IPS-18c (cell line): ENCODE data around the gene RBM10.
"Not testable (repeated sequence)": the region's sequence is repeated elsewhere in the genome, so short reads cannot be mapped to it uniquely, and the experiment has no call there.

Experiments used
- H3K4me3 ChIP-seq: 2 replicates; pipeline ENCODE4 v1.7.0; 2013; ENCODE audit warnings: low read depth, mild to moderate bottlenecking, low read length, moderate library complexity; ENCODE audit not compliant: insufficient read depth
- H3K9me3 ChIP-seq: one replicate; pipeline ENCODE4 v1.6.1; 2013; ENCODE audit warnings: mild to moderate bottlenecking, low read length, moderate library complexity; ENCODE audit not compliant: control insufficient read depth, insufficient read depth

Gene RBM10, protein sequence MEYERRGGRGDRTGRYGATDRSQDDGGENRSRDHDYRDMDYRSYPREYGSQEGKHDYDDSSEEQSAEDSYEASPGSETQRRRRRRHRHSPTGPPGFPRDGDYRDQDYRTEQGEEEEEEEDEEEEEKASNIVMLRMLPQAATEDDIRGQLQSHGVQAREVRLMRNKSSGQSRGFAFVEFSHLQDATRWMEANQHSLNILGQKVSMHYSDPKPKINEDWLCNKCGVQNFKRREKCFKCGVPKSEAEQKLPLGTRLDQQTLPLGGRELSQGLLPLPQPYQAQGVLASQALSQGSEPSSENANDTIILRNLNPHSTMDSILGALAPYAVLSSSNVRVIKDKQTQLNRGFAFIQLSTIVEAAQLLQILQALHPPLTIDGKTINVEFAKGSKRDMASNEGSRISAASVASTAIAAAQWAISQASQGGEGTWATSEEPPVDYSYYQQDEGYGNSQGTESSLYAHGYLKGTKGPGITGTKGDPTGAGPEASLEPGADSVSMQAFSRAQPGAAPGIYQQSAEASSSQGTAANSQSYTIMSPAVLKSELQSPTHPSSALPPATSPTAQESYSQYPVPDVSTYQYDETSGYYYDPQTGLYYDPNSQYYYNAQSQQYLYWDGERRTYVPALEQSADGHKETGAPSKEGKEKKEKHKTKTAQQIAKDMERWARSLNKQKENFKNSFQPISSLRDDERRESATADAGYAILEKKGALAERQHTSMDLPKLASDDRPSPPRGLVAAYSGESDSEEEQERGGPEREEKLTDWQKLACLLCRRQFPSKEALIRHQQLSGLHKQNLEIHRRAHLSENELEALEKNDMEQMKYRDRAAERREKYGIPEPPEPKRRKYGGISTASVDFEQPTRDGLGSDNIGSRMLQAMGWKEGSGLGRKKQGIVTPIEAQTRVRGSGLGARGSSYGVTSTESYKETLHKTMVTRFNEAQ

DNA sequence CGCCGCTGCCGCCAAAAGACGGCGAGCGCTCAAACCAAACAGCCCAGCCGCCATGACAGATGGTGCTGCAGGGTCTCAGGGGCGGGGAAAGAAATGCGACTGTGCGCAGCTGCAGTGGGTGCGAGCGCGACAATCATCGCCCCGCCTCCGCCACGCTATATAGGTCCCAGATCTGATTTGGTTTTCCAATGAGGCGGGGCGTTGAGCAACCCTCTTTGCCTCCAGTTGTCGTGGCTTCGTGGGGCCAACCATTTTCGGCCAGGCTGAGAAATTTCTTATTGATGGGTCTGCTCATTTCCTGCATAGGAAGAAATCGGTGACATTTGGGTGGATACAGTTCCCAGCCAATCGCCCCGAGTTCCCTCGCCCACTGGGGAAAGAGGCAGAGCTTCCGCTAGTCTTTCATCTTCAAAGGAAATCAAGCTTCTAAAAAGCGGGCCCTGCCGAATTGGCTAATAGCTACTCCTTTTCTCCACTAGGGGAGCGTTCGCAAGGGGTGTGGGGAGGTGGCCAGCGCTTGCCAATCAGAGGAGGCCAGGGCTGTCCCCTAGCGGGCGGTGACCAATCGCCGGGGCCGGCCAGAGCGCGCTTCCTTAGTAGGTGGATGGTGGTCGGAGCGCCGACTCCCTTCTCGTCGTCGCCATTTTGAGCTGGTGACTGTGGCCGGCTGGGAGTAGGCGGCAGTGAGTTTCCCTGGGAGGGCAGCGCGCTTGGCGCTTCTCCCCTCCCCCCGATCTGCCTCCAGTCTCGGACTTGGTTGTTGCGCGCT is at the start of gene RBM10, which contains the start of gene NDUFB11:
Gene RBM10 (plus strand): TSS at position 596 of the 769 bp plus-strand sequence. CDS start 2,261 bp downstream, outside the sequence.
Gene NDUFB11 (minus strand): TSS at position 77 of the 769 bp plus-strand sequence. CDS start 23 bp downstream, at position 54.
- peak within 1 kb of the TSS; percentile 73 for H3K4me3 ChIP-seq

DNA sequence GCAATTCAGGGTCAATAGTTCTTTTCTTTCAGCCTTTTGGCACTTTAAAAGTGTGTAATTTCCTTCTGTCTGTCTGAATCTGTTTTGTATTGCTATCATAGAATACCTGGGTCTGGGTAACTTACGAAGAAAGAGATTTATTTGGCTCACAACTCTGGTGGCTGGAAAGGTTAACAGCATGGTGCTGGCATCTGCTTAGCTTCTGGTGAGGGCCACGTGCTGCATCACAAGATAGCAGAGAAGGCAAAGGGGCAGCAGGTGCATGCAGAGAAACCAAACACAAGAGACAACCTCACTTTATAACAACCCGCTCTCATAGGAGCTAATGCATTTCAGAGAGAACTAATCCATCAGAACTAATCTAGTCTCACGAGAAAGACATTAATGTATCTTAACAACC is 48.0 kb upstream of the RBM10 start:
- H3K4me3 ChIP-seq: no peak overlapping the region

More for the DNA sequence above, at the start of gene RBM10, which contains the start of gene NDUFB11:
- peaks cover 4% of the 10 kb centered on the region for H3K9me3 ChIP-seq

DNA sequence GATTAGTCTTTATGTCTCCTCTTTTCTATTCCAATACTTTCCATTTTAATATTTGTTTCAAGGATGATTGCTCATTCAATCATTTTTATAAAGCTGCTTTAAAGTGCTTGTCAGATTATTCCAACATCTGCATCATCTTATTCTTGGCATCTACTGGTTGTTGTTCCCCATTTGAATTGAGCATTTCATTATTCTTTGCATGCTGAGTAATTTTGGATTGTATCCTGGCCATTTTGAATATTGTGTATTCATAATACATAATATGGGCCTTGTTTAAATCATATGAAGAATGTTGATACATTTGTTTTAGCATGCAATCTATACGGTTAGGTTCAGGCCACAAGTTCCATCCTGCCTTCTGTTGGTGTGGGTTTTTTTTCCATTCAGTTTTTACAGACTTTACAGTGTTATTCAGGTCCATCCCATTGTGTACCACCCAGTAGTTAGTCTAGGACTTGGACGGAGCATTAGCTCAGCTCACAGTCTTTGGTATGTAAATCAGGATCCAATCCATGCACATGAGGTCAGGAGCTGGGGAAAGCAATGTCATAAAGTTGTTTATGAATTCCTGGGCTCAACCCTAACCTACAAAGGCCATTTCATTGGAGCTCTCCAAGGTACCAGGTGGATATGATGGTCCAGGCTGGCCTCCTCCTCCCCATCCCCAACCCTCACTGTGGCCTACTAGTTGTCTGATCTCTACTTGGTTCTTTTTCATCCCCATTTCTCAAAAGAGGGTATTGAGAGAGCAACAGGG is 46.5 kb upstream of the RBM10 start:
- no peaks in the 10 kb centered on the region for H3K9me3 ChIP-seq

More for the DNA sequence above, 48.0 kb upstream of the RBM10 start:
- no peaks in the 10 kb centered on the region for H3K9me3 ChIP-seq

DNA sequence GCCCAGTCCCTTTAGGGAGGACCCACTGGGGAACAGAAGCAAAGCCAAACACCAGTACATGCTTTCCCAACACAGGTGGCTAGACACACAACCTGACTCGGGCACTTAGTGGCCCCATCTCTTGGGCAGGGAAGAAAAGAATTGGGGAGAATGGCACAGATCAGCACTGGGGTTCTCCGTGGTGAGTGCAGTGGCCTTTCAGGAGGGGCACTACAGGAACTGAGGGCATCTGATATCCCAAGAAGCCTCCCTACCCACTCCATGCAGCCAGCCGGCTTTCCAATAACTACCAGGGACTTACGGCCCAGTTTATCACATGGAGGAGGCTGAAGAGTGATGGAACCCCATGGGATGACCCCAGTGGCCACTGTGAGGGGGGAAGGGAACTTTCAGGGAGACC is 43.8 kb upstream of the RBM10 start:
- Histone ChIP-seq H3K4me3 (no peak overlapping the region), H3K9me3 (no peaks in the 10 kb centered on the region)

More for the DNA sequence above, 46.5 kb upstream of the RBM10 start:
- no peak overlapping the region for H3K4me3 ChIP-seq

DNA sequence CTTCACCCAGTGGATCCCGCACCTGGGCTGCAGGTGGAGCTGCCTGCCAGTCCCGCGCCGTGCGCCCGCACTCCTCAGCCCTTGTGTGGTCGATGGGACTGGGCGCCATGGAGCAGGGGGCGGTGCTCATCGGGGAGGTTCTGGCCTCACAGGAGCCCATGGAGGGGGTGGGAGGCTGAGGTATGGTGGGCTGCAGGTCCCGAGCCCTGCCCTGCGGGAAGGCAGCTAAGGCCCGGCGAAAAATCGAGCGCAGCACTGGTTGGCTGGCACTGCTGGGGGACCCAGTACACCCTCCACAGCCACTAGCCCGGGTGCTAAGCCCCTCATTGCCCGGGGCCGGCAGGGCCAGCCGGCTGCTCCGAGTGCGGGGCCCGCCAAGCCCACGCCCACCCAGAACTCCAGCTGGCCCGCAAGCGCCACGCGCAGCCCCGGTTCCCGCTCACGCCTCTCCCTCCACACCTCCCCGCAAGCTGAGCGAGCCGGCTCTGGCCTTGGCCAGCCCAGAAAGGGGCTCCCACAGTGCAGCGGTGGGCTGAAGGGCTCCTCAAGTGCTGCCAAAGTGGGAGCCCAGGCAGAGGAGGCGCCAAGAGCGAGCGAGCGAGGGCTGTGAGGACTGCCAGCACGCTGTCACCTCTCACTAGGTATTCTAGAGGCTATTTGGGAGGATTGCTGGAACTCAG is 33.9 kb upstream of the RBM10 start:
- not testable (repeated sequence) for H3K9me3 ChIP-seq, H3K4me3 ChIP-seq

DNA sequence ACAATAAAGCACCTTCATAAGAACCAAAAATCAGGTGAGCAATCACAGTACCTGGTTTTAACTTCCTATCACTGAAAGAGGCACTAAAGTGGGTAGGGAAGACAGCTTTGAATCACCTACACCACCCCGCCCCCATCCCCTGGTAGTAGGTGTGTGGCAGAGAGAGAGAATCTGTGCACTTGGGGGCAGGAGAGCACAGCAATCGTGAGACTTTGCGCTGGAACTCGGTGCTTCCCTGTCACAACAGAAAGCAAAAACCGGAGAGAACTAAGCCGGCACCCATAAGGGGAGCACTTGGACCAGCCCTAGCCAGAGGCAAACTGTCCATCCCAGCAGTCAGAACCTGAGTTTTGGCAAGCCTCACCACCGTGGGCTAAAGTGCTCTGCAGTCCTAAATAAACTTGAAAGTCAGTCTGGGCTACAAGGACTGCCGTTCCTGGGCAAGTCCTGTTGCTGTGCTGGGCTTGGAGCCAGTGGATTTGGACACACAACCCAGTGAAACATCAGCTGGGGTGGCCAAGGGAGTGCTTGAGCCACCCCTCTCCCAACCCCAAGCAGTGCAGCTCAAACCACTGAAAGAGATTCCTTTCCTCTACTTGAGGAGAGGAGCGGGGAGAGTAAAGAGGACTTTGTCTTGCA is 32.6 kb upstream of the RBM10 start:
- H3K4me3 ChIP-seq: no peak overlapping the region
- peaks cover 4% of the 10 kb centered on the region for H3K9me3 ChIP-seq

DNA sequence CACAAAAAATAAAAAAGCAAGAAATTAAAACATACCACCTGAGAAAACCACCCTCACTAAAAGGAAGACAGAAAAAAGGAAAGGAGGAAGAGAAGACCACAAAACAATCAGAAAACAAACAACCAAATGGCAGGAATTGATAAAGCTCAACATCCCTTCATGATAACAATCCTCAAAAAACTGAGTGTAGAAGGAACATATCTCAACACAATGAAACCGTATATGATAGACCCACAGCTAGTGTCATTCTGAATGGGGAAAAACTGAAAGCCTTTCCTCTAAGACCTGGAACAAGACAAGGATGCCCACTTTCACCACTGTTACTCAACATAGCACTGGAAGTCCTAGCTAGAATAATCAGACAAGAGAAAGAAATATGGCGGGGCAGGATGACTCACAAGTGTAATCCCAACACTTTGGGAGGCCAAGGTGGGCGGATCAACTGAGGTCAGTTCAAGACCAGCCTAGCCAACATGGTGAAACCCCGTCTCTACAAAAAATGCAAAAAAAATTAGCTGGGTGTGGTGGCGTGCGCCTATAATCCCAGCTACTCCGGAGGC is 28.4 kb upstream of the RBM10 start:
- H3K9me3 ChIP-seq, H3K4me3 ChIP-seq: not testable (repeated sequence)

DNA sequence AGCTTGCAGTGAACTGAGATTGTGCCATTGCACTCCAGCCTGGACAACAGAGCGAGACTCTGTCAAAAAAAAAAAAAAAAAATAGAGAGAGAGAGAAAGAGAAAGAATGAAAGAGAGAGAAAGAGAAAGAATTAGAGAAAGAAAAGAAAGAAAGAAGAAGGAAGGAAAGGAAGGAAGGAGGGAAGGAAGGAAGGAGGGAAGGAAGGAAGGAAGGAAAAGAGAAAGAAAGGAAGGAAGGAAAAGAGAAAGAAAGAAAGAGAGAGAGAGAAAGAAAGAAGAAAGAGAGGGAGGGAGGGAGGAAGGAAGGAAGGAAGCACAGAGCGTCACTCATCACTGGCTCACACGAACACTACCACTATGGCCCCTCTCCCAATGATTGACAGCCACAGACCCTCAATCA is 20.6 kb upstream of the RBM10 start:
- H3K4me3 ChIP-seq: not testable (repeated sequence)

DNA sequence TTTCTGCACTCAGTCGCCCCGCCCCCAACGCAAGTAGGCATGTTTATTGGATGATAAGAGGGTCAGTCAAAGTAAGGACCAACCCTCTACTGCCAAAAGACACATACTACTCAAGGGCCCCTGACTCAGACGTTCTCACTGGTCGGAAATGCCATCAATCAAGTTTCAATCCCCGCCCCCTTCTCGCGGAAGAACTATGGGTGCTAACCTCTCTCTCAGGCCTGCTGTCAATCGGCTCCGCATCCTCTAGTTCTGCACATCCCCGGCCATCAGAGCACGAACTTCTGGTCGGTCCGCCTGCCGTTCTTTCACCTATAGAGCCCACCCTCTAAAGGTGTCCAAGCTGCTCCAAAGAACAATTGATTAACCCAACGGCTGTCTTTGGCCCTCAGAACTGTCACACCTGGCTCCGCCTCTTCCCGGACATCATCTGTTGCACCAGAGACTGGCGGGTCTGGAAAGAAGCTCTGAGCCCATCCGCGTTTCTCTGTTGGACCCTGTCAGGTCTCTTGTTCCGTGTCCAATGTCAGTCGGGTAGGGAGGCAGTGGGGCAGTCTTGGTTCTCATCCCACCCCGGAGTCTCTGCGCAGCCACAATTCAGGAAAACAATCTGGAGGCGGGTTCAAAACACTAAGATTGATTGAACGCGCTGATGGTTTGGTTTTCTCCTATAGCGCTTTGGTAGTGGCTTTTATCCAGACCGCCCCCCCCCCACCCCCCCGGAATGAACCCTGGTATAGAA is 15.7 kb upstream of the RBM10 start:
- peak overlapping the region; percentile 54 for H3K4me3 ChIP-seq
- H3K9me3 ChIP-seq: no peaks in the 10 kb centered on the region

More for the DNA sequence above, 20.6 kb upstream of the RBM10 start:
- H3K9me3 ChIP-seq: not testable (repeated sequence)

DNA sequence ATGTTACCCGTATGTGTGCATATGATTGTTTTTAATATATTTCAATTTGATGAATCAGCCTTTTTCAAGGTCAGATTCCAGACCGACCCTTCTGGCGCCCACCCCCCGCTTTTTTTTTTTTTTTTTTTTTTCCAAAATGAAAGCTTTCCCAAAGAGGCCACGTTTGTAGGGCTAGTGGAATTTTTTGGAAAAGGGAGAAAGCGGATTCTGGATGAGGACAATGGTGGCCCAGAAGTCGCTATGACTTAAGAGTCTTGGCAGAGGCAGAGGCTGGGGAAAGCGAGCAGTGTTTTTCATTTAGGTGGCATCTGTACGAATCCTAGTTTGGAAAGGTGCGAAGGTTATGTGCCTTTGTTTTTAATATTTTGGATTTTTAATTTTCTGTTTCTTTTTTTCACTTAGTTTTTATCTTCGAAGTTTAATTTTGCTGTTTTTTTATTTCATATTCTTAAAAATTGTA is 15.1 kb upstream of the RBM10 start:
- Histone ChIP-seq H3K9me3 (no peaks in the 10 kb centered on the region), H3K4me3 (peak overlapping the region; percentile 54; the same call in 1 of the 2 replicates)

DNA sequence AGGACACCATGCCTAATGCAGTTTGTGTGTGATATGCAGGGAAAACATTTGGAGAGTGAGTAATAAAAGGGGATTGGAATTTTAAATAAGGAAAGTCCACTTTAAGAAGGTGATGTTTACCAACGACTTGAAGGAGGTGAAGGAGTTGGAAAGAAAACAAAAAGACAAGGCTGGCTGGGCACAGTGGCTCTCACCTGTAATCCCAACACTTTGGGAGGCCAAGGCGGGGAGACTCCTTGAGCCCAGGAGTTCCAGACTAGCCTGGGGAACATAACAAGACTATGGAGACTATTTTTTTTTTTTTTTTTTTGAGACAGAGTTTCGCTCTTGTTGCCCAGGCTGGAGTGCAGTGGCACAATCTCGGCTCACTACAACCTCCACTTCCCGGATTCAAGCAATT is 11.5 kb upstream of the RBM10 start:
- H3K4me3 ChIP-seq: no peak overlapping the region
- H3K9me3 ChIP-seq: no peaks in the 10 kb centered on the region

DNA sequence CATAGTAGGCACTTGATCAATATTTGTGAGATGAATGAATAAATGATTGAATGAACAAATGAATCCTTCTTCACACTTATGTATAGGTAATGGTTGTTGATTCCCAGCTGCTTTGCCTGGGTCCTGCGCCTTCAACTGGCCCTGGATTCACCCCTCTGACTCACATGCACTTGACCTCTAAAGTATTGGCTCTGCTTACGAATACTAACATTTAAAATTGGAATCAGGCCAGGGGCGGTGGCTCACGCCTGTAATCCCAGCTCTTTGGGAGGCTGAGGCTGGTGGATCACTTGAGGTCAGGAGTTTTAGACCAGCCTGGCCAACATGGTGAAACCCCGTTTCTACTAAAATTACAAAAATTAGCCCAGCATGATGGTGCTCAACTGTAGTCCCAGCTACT is 9.4 kb upstream of the RBM10 start:
- H3K4me3 ChIP-seq, H3K9me3 ChIP-seq: not testable (repeated sequence)

DNA sequence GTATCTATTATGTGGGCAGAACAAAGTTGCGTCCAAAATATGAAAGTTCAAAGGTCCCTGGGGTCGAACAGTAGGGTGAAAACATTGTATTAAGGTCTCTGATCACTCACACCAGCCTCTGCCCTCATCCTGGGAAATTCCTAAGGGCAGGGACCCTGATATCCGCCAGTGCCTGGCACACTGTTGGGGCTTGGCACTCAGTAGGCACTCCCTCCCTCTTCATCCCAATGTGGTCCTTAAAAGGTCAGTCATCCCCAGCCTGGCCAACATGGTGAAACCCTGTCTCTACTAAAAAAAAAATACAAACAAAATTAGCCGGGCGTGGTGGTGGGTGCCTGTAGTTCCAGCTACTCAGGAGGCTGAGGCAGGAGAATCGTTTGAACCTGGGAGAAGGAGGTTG is 6.8 kb upstream of the RBM10 start:
- Histone ChIP-seq H3K4me3 (no peak overlapping the region), H3K9me3 (peaks cover 4% of the 10 kb centered on the region)

DNA sequence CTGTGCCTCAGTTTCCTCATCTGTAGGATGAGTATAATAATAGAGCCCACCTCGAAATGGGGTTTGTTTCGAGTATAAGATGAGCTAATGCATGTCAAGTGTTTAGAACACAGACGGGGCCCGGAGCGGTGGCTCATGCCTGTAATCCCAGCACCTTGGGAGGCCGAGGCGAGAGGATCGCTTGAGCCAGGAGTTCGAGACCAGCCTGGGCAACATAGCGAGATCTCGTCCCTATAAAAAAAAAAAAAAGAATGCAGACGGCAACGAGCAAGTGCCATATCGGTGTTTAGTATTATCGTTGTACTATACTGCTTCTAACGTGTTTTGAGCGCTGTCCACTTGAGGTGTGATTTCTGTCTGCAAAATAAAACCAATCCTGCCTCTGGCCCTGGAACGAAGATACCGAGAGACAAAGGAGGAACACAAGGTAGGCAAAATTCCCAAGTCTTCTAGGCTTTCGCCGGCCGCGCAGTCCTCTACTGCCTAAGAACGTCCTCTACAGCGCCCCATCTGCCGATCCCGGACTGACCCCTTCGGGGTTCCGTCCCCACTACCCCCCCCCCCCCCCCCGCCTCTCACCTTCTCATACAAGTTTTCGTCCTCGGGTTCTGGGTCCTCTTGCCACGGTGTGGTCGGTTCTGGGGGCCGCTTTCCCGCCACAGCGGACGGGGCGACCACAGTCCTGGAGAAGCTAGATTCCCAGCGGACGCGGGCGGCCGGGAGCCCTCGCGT is 961 bp upstream of the RBM10 start:
- H3K9me3 ChIP-seq: peaks cover 4% of the 10 kb centered on the region
- H3K4me3 ChIP-seq: peak overlapping the region; percentile 58
